SK-N-MC (cell line): ENCODE measurements around the gene CENATAC.

Experiments
- EZH2 ChIP-seq: fragments of 200-600 bp; sonication (generic); IDR thresholded peaks from one replicate; pipeline ENCODE4 v1.6.1; 2017; ENCODE audit warnings: antibody characterized with exemption
- FOXP2 ChIP-seq: optimal IDR thresholded peaks from 2 replicates; pipeline ENCODE3; 2011; ENCODE audit warnings: mild to moderate bottlenecking, moderate library complexity; ENCODE audit not compliant: insufficient read depth; ENCODE audit errors: extremely low read length, control extremely low read depth
- POLR2AphosphoS5 ChIP-seq: IDR thresholded peaks from 2 replicates; pipeline ENCODE4 v1.6.1; 2012; ENCODE audit warnings: mild to moderate bottlenecking, low read depth, low read length, borderline replicate concordance

GRCh38 chr11:119000906-119001305 lies 3.0 kb downstream of the CENATAC start:
- TF ChIP-seq POLR2AphosphoS5, result no peak
- TF ChIP-seq EZH2, result no peak
- TF ChIP-seq FOXP2, result no peak
